GM18511 (cell line): ENCODE measurements around the gene FAM171A1.
"Not testable (repeated sequence)": the region's sequence is repeated elsewhere in the genome, so short reads cannot be mapped to it uniquely, and the experiment has no call there.

Experiments
- ATAC-seq: cut with Tn5 transposase; IDR thresholded peaks from one replicate; pipeline ENCODE4 v1.9.1; 2021; ENCODE audit warnings: mild to moderate bottlenecking, moderate library complexity; ENCODE audit not compliant: unreplicated experiment

The FAM171A1 gene

DNA sequence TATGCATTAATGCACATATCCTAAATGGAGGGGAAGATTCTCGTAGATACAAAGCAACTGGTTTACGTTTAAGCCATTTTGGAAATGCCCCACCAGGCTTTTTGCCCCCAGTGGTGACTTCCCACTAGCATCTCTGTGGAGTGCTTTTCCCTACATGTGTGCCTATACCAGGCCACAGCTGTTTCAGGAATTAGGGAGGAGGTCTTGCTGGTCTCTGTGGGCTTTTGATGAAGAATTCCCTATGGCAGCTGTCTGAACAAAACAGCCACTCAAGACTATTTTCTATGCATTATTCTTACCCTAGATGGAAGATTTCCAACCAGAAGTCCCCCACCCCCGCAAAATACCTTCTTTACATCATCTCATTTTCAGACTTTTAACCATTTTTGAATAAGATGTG, 150.6 kb downstream of the FAM171A1 start:
- no peak for ATAC-seq

DNA sequence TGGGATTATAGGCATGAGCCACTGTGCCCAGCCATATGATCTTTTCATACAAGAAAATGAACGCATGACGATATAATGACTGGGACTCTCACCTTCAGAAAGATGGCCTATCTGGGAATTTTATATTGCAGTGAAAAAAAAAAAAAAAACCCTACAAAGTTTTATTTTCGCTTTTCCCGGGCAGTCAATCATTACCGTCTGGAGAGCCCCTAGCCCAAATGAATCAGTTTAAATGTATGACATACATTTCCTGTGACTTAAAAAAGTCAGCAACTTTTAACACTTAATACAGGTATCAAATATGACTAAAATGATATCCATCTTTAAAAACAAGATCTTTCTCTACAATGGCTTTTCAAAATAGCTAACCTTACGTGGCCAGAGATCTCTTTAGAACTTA, 154.4 kb downstream of the FAM171A1 start:
- ATAC-seq = no peak

DNA sequence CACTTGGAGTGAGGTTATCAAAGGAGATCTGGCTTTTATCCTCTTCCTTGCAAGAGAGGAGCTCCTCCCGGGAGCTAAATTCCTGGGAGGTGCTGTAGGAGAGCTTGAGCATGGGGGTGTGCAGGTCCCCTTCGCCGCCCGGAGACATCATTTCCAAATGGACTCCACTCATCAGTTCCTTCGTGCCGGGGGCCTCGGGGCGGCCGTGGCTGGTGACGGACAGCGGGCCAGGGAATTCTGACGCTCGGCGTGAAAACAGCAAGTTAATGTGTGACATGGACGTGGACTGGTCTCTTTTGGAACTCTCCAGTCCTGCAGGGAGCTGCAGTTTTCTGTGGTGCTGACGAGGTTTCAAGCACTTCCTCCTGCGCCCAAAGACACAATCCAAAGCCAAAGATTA, 156.9 kb downstream of the FAM171A1 start:
- ATAC-seq = no peak

DNA sequence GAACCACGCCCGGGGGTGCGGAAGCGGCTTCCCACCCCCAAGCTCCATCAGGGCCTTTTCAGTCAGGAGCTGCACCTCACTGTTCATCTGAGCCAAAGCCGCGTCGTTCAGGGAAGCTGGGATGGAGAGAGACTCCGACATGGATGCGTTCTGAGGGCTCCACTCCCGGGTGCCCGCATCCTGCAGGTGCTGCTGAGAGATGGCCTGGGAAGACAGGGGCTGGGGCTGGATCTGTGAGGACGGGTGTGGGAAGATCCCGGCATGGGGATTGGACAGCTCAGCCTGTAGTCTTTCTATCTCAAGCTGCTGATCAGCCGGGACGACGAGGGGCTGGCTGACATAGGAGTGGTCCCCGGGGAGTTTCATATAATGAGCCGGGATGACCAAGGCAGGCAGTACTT, 157.6 kb downstream of the FAM171A1 start:
- no peak for ATAC-seq

DNA sequence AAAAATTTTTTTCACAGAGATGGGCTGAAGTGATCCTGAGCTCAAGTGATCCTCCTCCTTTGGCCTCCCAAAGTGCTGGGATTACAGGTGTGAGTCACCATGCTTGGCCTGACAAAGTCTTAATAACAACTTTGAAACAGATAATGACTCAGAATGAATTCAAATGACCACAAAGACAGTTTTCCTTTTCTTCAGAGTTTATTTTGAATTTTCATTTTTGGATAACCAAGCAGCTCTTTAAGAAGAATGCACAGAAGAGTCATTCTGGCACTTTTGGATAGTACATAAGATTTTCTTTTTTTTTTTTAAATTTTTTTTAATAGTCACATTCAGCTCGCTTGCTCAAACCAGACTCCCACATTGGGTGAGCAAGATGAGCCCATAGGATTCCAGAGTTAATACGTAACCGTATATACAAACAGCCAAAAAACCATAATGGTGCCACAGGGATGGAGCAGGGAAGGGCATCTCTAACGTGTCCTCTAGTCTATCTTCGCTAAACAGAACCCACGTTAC, 159.6 kb downstream of the FAM171A1 start:
- no peak for ATAC-seq

DNA sequence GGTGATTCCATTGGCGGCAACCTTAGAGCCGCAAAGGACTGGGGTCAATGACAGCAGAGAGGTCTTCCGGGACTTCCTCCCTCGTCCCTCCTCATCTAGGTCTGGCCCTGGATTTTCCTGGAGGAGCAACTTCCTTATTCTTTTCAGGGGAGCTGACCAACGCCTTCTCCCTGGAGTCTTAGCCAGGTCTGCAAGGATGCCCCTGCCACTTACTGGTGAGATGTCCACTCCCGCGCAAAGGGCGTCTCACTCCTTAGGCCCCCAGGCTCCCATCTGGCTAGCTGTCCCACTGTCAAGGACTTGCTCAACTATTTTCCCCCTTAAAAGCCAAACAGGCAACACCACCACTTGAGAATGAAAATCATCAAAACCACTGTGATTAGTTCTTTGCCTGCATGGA, 160.6 kb downstream of the FAM171A1 start:
- no peak for ATAC-seq

DNA sequence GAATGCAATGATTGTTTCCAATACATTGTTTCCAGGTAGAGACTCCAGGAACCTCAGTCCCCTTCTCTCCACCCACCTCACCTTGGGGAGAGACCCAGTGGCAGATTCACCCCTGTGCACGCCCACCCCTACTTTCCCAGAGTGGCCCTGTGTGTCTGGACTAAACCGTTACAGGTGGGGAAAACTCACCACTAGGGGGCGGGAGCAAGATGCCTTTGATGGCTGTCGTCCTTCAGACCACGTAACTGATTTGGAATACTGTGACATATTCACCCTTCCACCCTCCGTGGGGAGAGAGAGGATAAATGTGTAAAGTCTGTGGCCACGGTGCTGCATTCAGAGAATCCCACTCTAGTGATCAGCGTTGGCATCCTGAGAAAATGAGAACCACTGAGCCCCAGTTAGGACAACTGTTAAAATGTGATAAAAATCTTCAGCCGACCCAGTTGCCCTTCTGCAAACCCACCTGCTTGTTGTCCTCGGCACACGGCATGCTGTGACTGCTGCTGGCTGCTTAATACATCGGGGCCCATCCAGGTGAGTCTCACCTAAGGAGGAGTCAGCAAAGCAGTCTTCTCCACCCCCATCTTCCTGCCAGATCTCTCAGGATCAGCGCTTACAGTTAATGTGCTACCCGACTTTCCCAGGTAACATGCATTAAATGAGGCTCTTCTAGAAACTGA, 161.1 kb downstream of the FAM171A1 start:
- peak; percentile 75 for ATAC-seq

DNA sequence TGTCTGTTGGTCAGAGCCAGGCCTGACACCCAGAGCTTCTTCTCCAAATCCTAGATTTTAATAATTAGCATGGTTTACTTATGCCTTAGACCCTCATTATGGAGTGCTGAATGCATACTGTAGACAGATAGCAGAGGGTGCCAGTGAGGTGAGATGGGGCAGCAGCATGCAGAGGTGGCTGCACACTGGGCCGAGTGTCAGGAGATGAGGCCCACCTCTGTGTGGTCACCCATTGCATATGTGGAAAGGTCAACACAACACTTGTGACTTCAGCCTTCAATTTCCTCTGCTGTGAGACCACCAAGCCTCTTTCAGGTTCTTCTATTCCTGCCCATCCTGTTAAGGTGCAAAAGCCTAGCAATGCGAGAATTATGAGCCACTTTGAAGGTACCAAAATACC, 162.9 kb downstream of the FAM171A1 start:
- no peak for ATAC-seq

DNA sequence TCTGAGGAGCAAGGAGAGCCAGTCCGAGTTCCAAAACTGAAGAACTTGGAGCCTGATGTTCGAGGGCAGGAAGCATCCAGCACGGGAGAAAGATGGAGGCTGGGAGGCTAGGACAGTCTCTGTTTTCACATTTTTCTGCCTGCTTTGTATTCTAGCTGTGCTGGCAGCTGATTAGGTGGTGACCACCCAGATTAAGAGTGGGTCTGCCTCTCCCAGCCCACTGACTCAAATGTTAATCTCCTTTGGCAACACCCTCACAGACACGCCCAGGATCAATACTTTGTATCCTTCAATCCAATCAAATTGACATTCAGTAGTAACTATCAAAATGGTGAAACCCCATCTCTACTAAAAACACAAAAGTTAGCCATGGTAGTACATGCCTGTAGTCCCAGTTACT, 163.7 kb downstream of the FAM171A1 start:
- ATAC-seq = not testable (repeated sequence)

DNA sequence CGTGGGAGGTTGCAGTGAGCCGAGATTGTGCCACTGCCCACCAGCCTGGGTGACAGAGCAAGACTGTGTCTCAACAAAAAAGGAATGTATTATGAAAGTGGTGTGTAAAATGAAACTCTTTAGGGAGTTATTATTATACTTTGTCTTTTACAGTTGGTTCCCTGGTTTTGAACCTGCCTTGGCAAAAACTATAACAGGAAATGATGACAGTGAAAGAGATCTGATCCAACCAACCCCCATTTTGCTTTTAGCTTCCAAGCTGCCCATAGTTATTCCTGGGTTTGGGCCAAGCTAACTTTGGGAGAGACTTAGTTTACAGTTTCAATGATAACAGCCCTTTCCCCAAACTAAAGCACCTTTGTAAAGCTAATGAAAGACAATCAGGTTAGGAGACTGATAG, 168.4 kb downstream of the FAM171A1 start:
- no peak for ATAC-seq

DNA sequence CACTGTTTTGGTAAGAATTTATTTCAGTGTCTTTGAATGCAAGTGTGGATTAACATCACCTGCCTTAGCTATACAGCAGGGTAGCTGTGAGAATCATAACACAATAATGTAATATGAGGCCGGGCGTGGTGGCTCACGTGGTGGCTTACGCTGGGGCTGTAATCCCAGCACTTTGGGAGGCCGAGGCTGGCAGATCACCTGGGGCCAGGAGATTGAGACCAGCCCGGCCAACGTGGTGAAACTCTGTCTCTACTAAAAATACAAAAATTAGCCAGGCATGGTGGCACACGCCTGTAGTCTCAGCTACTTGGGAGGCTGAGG, 168.8 kb downstream of the FAM171A1 start:
- not testable (repeated sequence) for ATAC-seq

DNA sequence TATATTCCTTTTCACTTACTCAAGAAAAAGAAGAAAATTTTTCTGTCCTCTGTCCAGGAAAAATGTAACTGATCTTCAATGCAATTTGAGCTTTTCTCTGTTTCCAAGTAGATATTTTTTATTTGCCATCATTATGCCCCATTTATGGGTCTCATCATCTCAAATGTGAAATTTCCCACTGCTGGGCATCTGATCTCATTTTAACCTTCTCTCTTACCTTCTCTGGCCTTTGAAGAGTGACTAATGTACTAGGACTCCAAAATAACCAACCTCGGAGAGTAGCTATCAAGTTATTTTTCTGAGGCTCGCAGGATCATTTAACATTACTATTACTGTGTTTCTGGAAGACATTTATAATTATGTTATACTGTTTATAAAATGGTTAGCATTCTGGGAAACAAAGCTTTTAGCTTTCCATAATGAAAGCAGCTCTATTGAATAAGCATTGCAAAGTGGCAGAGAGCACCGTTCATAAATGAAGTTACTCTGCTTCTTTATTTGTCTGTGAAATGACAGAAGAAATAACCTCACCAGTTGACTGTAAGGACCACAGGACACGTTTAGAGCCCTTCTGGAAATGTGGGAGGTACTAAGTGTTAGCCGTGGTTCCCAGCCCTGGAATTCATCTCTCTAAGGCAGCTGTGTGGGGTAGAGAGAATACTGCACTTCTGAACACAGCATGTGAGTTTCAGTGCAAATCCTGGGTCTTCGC, 169.3 kb downstream of the FAM171A1 start:
- ATAC-seq = no peak

DNA sequence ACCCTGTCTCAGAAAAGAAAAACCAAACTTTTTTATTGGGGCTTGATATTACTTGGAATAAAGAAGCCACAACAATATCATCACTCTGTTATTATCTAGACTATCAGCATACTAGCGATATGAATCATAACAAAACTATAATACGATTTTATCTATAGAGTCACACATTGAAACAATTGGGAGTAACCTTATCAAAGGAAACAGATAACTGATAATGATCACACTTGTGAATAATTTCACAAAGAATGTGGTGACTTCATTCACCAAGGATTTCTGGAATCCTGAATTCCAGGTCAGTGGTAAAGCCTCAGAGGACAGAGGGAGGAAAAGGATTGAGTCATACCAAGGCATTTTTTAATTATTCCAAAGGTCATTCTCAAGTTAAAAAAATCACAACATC, 170.5 kb downstream of the FAM171A1 start:
- ATAC-seq = no peak

DNA sequence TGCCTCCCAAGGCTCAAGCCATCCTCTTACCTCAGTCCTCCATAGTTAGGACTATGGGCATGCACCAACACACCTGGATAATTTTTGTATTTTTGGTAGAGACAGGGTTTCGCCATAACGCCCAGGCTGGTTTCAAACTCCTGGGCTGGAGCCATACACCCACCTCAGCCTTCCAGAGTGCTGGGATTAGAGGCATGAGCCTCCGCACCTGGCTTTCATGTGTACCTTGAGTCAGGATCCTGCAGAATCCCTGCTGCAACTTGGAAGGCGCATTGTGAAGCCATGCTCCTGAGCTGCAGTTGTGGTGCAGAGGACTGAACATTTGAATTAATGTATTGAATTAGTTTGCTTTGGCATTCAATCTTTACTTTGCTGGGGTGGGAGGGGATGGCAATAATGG, 173.2 kb downstream of the FAM171A1 start:
- ATAC-seq = no peak

DNA sequence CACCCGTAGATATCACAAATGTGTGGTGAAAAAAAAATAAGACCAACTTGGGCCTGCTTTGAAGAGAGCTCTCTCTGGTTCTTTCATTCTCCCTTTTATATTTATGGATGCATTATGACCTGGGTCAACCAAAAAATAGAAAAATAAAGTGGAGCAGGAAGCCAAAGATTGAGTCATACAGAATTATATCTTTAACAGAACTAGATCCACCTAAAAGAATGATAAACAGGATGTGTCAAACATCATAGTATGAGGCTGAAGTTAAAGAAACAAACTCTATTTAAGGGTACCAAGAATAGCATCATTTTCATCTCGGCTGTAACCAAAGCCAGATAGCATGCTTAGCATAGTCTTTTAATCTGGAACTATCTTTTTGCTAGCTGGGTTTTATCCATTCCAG, 173.8 kb downstream of the FAM171A1 start:
- ATAC-seq = no peak

DNA sequence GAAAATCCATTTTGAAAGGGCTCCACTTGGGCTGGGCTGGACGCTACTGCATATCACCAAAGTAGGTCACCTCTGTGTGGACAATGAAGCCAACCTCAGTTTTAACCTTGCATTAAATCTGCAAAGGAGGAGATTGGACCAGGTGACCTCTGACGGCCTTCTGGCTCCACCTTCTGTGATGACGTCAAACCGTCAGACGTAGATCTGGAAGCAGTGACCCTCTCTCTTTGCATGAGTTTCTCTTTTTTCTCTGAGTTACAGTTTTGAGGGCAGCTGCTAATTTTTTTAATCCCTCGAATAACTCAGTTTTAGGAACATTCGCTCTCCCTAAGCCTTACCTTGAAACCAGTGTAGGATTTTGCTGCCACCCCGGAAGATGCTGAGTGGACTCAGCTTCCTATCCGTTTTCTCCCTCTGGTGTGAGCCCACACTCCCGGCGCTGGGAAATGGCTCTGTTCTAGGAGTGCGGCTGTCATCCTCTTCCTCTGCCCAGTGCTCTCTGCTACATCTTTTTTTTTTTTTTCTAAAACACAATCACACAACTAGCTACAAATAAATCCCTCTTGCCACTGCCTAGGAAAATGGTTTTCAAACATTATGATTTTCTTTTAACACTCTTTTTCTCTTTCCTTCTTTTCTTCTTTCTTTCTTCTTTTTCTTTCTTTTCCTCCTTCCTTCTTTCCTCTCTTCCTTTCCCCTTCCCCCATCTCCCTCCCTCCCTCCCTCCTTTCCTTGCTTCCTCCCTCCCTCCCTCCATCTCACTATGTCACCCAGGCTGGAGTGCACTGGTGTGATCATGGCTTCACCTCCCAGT, 174.9 kb downstream of the FAM171A1 start:
- peak; percentile 88 for ATAC-seq

DNA sequence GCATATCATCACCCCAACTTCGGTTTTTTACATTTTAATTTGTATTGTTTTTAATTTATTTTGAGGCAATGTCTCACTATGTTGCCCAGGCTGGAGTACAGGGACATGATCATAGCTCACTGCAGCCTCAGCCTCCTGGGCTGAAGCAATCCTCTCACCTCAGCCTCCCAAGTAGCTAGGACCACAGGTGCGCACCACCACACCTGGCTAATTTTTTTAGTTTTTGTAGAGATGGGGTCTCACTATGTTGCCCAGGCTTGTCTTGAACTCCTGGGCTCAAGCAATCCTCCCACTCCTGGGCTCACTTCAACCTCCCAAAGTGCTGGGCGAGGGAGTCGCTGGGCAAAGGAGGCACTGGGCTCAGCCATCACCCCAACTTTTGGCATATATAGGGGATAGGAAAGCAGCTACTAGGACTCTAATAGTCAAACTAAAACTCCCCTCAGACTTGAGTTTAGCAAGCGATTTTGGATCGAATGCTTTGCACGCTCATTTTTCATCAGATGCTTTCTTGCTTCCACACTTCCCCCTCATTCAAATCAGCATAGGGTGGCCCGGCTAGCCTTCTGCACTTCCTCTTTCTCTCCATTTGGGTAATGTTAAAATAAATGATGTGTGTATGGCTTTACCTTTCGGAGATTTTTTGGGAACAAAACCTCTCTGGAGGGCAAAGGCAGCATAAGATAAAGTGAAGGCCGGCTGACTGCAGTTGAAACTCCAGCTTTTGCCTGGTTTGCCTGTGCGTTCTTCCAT, 181.8 kb downstream of the FAM171A1 start:
- ATAC-seq = peak; percentile 71

DNA sequence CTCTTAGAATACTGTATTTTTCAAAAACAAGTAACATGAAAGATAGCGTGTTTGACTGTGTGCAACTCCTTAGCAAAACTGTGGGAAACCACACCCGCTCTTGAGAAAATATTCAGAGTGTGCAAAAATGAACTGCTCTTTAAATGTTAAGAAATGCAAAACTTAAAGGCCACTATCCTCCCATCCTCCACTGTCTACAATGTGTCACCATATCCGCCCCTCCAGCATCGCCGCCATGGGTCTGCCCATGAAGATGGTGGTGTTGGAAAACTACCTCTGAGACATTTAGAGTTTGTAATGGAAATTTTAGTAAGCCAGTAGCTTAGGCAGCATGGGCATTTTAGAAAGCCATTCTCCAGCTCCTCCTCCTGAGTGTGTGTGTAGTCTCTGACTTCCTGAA, 182.5 kb downstream of the FAM171A1 start:
- no peak for ATAC-seq

DNA sequence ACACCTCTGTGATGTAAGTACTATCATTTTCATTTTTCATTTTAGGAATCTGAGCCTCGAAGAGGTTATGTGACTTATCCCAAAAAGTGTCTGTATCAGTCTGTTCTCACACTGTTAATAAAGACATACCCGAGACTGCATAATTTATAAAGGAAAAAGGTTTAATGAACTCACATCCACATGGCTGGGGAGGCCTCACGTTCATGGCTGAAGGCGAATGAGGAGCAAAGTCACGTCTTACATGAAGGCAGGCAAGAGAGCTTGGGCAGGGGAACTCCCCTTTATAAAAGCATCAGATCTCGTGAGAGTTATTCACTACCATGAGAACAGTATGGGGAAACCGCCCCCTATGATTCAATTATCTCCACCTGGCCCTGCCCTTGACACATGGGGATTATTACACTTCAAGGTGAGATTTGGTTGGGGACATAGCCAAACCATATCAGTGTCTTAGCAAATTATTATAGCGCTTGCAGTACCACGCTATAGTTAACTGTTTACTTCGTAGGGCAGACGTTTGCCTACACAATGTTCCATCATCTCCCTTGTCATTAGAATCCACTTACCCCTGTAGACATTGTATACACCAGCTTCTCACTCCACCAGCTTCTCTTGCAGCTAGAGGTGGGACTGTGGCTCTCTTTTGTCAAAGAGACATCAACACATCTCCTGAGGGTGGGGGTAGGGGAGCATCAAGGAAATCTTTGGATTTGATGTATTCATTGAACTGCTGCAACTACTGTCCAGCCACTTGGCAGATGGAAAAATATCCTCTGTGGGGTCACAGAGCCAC, 187.2 kb downstream of the FAM171A1 start:
- no peak for ATAC-seq

DNA sequence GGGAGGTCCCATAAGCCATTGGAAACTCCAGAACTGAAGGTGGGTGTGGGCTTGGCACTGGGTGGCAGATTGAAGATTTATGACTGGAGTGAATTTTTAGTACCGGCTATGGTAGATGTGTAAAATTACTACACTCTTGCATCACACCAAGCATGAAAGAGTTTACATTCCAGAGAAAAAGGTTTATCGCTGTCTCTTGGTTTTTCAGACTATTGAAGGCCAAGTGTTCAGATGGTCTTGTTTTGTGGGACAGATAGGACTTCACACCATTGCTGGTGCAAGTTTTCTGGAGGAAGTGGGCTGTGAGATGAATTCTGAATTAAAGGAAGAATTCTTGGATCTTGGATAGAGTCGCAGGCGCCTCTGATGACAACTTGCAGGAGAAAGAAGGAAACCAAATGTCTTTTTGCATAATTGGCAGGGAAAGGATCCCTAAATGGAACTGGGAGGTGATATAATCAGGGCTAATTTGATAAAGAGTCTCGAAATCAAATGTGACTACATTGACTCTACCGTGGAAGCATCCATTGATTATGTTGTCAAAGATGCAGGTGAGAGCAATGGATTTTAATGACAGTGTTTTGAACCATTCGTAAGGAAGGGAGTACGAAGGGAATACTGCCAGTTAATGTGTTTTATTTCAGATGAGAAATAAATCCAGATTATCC, 188.4 kb downstream of the FAM171A1 start:
- no peak for ATAC-seq
